GM18526 (cell line): ENCODE results near the gene CHST11.
A peak's percentile ranks its signal among the peaks of the same experiment; 100 is the strongest.

Experiments
- POLR2A ChIP-seq: IDR thresholded peaks from 3 replicates; pipeline ENCODE4 v1.6.1; 2011; ENCODE audit not compliant: insufficient read length; ENCODE audit errors: extremely low read depth

Gene CHST11

DNA sequence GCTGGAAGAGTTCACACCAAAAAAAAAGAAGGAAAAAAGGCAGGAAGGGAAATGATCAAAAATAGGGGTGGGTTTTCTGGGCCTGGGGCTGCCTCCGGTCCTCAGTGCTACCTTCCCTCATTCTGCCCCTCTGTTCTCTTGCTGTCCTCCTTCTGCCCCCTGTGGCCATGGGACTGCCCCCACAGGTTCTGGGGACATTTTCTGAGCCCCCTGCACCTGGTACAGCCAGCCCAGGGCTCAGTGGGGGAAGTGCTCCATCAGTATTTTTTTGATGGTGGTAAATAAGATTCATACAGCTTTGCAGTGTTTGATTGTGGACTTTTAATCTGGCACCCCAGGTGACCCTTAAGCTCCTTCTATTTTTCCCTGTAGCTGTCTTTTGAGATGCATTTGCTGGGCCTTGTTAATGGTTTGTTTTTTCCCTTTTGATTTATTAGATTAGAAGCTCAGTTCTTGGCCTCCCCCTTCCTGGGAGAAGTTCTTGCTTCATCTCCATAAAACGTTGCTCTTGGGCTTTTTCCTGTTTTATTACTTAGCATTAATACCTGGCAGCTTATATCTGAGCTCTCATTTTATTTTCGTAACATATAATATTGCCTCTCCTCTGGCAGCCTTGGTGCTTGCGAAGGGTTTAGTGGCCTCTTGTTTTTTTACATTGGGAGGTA lies 43.1 kb downstream of the CHST11 start:
- TF ChIP-seq POLR2A = no peak

DNA sequence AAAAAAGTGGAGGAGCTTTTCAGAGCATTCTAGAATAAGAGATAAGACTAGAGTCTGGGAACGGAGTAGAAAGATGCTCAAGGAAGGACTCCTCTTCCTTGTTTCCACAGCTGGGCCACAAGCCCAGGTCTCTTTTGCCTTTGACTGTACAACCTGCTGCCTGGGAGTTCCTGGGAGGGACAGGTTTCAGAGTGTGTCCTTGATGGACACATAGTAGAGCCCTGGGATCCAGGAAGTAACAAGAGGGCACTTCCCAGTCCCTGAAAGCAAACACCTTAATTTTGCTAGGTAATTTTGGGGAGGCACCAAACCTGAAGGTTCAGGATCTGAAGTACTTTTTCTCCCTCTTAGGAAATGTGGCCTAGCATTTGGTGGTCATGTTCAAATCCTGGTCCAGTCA lies 44.4 kb downstream of the CHST11 start:
- TF ChIP-seq POLR2A = no peak

DNA sequence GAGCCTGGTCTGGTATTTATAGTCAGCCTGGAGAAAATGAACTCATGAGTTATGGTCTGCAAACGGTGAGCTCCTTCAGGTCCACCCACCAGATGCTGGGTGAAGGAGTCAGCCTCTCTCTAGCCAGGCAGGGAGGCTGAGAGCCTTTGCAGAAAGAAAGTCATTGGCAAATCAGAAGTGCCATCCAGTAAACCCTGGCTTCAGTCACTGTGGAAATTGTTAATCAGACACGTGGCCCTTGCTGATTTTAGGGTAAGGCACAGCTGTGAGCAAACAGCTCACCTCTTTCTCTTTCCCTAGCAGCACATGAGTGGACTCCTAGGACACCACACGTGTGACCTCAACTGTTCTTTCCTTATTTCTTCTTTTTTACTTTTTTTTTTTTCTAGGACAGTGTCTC lies 44.9 kb downstream of the CHST11 start:
- no peak for TF ChIP-seq POLR2A

DNA sequence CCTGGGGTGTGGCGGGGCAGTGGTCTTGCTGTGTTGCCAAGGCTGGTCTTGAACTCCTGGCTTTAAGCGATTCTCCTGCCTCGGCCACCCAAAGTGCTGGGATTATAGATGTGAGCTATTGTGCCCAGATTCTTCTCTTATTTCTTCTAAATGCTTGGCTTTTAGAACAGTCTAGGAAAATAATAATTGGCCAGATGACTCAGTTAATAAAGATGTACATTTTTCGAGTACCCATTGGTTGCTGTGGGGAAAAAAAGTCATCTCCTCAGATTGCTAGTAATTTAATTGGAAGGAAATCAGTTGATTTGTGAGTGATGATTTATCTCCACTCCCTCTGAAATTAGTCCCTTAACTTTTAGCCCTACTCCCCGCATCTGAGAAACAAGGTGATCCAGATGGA lies 45.5 kb downstream of the CHST11 start:
- TF ChIP-seq POLR2A = no peak

DNA sequence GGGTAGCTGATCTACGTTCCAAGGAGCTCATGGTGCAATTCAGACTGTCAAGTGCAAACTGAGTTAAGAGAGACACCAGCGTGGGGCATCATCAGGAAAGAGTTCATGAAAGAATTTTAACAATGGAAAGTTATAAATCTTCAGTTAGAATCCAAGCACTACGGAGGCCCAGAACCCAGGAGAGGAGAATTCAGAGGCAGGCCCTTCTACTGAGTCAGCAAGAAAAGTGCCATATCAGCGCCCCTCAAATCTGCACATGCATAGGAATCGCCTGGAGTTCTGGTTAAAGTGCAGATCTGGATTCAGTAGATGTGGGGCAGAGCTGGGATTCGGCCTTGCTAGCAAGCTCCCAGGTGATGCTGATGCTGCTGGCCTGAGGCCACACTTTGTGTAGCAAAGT lies 45.9 kb downstream of the CHST11 start:
- TF ChIP-seq POLR2A = no peak

DNA sequence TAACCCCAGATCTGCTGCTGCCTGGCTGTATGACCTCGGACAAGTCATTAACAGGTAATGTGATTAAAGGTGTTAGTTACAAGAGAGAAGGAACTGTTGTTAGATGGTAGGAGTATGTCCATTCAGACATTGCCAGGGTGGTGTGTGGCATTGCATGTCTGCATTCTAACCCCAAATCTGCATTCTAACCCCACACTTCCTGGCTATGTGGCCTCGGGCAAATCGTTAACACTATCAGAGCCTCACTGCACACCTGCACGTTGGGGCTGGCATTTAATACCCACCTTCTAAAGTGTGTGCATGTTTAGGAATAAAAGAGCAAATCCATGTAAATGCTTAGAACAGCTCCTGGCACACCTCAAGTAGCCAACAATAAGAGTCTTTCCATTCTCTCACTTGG lies 46.4 kb downstream of the CHST11 start:
- TF ChIP-seq POLR2A = no peak

DNA sequence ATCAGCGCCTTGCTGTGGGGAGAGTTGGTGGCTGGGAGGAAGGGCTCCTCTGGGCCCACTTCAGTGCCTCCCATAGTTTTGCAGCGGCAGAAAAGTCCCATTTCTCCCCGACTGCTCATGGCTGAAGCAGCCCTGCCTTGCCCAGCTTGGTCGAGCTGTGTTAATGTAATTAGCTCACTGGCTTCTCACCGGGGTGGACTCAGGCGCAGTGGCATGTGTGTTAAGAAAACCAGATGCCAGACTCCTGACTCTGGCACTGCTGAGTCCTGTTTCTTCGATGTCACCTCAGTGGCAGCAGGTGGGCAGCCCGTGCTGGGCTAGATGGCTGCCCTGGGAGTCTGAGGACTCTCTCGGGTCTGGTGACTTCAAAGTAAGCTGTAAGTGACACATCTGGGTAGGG lies 47.4 kb downstream of the CHST11 start:
- no peak for TF ChIP-seq POLR2A

DNA sequence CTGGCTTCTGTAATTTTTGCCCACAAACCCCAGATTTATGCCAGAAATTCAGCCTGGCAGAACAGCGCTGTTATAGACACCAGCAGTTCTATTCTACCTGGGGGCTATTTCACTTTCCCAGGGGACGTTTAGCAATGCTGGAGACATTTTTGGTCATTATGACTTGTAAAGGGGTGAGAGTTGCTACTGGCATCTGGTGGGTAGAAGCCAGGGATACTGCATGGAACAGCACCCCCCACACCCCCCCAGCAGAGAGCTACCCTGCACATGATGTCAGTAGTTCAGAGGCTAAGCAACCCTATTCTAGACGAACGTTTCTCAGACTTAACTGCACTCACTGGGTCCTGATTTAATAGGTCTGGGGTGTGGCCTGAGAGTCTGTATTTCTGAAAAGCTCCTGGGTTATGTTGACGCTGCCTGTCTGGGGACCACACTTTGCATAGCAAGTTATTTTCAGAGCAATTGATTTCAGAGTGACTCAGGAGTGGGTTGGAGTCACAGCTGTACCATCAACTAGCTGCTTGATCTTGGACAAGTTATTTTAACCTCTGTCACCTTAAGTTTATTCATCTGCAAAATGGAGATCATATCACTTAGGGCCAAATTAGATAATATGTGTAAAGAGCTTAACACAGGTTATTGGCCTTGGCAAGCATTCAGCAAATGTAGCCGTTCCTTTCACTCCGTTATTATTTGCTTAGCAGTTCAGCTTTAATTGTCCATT lies 48.5 kb downstream of the CHST11 start:
- TF ChIP-seq POLR2A = peak; percentile 29

DNA sequence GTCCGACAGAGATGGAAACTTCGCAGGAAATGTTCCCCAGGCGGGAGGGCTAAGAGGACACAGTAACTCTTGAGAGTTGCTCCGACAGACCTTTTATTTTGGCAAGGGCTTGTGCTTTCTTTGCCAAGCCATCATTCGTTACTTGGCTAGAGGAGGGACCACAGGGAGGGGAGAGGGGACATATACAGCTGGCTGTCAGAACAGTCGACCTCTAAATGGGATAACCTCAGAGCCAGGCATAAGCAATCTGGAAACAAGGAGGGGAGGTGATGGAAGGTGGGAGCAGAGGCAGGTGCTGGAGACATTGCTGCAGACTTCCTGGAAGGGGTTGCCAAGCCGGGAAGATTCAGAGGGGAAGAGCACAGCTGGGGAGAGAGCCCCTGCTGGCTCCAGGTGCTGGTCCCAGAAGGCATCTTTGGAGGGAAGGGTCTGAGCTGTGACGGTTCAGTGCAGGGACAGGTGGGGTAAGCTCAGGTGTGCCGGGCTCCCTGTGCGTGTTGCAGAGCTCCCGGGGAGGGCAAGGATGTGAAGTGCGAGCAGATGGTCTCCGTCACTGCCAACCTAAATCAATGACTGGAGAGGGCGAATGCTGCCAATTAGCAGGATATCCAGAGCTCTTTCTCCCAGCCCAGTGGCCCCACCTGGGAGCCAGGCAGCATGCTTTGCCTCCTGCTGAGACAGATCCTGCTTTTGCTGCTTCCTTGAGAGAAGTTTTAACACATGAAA lies 50.1 kb downstream of the CHST11 start:
- no peak for TF ChIP-seq POLR2A

DNA sequence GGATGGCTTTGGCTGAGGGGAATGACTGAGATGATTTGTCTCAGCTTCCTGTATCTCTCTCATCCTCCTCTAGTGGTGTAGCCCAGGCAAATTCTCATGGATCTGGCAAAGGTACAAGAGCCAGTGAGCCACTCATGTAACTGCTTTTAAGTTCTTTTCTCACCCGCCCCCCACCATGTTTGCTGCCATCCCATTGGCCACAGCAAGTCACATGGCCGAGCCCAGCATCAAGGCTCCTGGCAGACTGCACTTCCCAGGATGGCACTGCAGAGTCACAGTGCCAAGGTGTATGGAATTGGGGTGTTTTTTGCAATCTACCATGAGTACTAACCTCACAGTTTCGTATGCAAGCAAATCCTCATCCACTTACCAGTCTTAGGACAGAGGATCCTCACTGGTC lies 50.9 kb downstream of the CHST11 start:
- no peak for TF ChIP-seq POLR2A

DNA sequence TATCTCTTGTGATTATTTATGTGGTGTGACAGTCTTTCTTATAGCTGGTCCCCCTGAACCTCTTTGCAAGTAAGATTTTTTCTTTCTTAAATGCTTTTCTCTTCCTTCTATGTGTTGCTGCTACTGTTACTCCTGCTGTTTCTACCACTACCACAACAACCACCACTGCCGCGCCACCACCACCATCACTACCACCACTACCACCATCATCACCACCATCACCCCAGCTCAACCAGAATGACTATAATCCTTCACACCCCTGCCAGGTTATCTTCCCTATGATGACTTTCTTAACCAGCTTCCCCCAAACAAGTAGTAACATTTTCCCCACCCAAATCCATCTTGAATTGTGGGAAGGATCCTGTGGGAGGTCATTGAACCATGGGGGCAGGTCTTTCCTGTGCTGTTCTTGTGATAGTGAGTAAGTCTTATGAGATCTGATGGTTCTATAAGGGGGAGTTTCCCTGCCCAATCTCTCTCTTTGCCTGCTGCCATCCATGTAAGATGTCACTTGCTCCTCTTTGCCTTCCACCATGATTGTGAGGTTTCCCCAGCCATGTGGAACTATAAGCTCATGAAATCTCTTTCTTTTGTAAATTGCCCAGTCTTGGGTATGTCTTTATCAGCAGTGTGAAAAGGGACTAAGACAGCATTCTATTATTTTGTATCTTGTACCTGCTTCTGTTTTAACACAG lies 52.2 kb downstream of the CHST11 start:
- TF ChIP-seq POLR2A = no peak

DNA sequence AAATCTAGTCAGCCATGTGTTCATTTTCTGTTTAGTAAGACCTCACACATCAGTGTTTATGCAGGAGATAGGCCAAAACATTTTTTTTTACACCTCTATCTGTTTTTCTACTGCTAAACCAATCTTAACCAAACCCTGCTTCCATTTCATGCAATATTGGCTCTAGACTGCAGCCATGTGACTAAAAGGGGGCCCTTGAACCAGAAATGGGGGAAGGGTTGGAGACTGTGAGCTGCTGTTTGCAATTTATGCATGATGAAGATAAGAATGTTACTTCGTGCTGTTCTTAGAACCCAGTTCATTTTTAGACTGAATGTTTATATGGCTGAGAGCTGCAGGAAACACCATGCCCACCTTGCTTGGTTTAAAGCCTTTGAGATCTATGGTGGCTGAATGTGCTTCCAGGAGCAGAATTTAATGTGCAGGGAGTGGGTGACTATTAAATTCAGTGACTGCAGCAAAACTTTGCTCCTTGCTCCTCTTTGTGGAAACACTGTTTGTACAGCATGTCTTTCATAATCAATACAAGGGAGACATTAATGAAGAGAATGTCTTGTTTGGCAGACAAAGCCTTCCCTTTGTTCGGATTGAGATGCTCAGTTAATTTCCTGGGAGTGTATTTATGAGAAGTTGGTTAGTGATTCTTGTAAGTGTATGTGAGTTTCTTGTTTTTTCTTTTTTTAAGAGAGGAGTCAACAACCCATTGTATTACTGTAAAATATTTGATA lies 53.6 kb downstream of the CHST11 start:
- no peak for TF ChIP-seq POLR2A

DNA sequence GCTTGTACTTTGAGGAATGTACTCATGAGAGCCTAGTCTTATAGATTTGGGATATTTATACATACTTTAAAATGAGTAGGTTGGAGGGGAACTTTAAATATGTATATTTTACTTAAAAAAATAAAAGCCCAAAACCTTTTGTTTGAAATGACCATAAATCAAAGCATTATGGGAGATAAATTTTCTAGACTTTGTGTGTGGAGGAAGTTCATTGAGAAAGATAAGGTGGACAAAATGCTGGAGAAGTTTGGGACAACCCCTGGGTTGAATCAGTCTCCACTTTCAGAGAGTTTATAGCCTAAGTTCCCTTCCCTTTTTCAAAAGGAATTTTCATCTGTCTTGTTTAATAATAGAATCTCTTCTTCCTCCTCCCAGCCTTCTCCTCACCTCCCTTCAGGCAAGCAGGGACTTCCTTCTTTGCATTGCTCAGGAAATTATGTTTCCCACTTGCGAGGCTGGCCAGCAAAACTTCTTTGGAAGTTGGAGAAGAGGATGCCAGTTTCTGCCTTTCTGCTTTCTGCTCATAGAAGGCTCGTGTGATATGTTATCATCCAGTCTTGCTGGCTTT lies 54.2 kb downstream of the CHST11 start:
- no peak for TF ChIP-seq POLR2A

DNA sequence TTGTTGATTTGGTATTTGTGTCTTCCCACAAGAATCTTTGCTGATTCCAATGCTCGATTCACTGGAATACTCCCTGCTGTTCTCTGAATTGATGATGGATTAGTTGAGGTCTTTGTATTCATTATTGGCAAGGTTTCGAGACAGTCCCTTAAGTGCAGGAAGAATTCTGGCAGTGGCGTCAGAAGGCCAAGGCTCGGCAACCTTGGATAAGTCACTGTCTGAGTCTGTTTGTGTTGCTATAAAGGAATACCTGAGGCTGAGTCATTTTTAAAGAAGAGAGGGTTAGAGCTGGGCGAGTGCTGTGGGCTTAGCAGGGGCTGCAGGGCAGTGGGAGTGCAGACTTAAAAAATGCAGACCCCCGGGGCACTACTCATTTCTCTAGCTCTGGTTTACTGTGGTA lies 56.9 kb downstream of the CHST11 start:
- no peak for TF ChIP-seq POLR2A
